Activated naive CD4-positive, alpha-beta T cell (primary cell): ENCODE results near the gene SEMA3B.
"Not testable (repeated sequence)": the region's sequence is repeated elsewhere in the genome, so short reads cannot be mapped to it uniquely, and the experiment has no call there.

ENCODE experiments used
- DNase-seq, 4 experiments: peaks; one replicate each; lab custom pipeline; 2025; lab: John Stamatoyannopoulos, UW

SEMA3B gene

DNA sequence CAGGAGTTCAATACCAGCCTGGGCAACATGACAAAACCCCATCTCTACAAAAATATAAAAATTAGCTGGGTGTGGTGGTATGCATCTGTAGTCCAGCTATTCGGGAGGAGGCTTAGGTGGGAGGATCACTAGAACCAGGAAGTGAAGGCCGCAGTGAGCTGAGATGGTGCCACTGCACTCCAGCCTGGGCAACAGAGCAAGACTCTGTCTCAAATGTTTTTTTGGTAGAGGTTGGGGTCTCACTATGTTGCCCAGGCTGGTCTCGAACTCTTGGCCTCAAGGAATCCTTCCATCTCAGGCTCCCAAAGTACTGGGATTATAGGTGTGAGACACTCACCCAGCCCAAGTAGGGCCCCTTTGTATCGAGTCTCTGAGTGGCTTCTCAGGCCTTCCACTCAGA is 25.1 kb downstream of the SEMA3B start:
- DNase-seq = no peak

DNA sequence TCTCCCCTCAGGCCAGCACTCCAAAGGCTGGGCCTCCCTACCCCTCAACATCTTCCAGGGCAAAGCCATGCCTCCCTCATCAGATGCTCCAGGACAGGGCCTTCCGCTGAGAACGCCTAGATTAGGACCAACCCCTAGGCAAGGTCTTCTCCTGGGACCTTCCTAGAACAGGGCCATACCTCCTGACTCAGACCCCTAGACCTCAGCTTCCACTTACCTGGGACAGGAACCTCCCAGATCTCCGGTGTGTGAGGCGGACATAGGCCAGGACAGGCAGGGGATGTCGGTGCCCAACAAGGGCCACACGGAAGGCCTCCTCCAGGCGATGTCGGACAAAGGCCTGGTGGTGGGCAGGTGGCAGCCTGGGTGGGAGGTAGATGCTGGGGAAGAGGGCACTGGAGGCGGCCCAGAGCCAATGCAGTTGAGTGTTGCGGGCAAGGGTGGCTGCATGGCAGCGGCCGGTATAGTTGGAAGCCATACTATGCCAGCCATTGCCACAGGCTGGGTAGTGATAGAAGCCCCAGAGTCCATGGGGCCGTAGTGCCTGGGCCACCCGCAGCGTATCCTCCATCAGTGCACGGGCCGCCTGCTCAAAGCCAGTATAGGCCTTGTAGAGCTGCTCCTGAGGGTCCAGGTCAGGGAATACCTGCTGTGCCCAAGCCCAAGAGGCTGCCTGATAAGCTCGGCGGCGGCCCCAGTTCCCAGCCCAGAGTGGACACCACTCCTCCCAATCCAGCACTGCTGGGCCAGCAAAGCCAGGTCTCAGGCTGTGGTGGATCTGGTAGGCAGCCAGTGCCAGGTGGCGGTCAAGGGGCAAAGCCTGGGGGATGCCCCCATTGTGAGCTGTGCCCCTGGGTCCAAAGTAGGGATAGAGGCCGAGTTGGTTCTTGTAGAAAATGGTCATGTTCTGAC is 25.8 kb downstream of the SEMA3B start:
- no peak for DNase-seq

DNA sequence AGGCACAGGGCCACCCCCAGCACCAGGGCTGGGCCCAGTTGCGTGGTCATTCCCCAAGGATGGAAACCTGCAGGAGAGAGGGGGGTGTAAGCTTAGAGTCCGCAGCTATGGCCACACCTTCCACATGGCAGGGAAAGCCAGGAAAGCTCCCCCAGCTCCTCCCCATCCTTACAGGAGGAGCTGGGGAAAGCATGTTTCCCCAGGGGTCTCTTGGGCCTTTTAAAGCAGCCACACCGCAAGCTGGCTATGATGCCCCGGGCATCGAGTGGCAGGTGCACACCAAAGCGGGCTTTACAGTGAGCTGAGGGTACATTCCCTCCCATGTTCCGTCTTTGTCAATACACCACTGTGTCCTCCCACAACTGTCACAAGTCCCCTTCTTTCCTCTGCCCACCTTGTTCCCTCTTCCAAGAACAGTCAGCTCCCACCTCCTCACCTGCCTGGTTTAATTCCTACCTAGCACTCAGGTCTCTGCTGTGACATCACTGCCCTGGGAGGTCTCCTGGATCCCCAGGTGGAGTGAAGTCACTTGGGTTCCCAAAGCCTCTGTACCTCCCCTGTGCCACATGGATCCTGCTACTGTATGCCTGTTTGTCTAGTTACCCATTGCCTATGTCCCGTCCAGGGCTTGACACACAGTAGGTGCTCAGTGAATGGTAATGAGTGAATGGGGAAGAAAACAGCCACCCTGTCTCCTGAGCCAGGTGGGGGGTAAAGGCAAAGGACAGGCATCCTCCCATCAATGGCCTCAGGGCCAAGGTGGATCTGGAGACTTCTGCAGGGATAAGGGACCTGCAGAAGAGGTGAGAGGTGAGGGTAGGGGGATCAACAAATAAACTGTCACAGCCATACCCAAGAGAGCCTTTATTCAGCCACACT is 26.8 kb downstream of the SEMA3B start:
- DNase-seq = no peak

DNA sequence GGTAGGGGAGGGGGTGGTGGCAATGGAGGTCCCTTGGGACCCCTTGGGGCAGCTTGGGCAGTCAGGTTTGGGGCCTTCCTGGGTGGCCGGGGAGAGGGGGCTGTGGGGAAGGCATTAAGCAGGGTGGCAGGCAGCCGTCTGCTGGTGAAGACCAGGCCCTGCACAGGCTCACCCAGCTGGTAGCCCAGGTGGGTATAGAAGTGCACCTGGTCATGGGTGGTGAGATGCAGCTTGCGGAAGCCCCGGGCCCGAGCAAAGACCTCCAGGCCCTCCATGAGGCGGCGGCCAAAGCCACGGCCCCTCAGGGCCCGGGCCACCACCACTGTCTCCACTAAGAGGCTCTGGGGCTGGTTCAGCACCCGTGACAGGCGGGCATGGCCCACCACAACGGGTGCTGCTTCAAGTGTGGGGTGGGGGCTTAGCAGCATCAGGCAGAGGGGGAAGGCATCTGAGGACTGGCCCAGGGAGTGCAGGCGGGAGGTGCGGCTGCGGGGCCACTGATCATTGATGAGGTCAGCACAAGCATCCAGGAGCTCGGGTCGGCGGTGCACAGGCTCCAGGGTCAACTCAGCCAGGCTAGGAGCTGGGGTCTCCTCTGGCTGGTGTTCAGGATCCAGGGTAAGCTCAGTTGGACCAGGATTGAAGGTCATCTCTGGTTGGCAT is 27.9 kb downstream of the SEMA3B start:
- DNase-seq = no peak

DNA sequence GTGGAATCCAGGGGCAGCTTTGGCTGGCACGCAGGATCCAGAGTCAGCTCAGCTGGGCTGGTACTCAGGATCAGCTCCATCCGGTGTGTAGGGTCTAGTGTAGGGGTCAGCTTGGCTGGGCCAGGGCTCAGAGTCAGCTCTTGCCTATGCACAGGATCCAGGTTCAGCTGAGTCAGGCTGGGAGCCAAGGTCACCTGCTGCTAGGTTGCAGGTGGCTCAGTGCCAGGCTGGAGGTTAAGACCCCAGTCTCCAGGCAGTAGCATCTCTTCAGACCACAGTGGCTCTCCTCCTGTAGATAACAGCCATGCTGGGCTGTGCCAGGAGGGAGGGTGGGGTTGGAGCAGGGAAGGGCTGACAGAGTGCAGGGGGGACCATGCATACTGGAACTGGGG is 28.4 kb downstream of the SEMA3B start:
- no peak for DNase-seq

DNA sequence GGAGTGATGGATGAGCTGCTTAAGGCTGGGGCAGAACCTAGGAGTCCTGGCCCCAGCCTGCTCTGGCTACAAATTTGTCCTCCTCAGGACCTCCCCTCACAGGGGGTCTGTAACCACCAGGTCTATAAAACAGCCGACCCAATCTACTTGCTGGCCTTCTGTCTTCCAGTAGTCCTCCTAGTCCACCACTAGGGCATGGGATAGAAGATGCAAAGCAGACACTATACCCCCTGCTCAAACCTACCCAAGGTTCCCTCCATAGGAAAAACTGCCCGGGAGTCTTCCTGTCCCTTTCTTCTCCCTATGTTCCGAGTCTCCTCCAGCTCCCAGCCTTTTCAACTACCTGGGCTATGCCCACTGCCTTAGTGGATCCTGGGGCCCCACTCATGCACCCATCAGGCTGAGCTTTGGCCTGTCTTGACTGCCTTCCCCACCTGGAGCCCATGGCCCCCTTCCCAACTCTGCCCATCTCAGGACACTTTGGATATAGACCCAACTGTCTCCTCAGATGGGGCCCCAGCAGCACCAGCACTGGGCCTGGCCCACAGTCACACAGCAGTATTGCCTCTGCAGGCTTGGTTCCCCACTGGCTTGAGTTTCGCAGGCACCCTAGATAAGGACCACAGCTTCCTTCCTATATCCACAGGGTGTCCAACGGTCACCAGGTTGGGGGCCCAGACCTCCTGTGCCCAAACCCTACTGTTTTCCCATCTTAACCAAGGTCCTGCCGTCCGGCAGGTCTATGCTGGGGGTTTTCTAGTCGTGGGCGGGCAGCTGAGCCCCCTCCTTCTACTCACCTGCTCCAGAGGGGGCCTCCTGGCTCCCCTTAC is 29.2 kb downstream of the SEMA3B start:
- no peak for DNase-seq

DNA sequence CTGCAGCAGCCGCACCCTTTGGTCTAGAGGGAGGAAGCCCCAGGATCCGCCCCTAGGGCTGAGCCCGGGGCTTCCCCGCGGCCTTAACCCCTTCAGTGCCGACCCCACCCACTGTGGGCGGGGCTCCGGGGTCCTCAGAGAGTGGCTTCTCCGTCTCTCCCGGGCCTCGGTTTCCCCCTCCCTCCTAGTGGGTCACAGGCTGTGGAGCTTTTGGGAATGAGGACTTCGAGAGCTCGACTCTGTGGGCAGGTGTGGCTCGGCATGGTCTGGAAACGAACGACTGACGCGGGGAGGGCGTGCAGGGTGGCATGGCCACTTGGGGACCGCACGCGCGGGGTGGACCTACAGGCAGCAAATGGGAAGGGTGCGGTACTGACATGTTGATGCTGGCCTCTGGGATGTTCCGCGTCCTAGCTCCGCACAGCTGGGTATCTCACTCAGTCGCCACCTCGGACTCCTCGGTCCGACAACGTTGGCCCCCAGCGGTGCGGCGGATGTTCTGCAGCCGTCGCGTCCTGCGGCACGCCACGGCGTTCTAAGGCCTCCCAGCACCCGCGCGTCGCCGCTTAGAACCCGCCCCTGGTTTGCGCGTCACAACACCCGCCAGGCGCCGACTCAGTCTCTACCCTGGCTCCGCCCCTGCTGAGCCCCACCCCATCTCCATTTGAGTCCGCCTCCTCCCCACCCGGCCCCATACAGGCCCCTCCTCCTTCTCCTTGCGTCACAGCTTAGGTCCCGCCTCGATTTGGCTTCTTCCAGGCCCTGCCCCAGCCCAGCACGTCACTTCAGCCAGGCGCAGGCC is 30.1 kb downstream of the SEMA3B start, which contains the start of the genes HYAL3 and NAA80:
Gene HYAL3, minus strand, starts transcription at position 570 of the 802 bp plus-strand sequence. CDS start 3,803 bp downstream, outside the sequence.
Gene NAA80, minus strand, starts transcription at position 570 of the 802 bp plus-strand sequence. CDS start 1,942 bp downstream, outside the sequence.
- peak; percentile 95 to 99 (median 96) for DNase-seq

DNA sequence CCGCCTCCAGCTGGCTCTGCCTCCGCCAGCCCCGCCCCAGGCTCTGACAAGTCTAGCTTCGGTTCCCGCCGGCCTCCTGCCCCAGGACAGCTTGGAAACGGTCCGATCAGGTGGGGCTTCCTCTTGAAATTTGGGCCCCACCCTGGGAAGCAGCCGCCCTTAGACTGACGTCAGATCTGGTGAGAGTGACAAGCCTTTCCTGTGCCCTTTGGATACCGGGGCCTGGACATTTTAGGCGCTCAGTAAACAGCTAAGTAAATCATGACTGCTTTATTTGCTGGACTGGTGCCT is 30.6 kb downstream of the SEMA3B start:
- no peak for DNase-seq

DNA sequence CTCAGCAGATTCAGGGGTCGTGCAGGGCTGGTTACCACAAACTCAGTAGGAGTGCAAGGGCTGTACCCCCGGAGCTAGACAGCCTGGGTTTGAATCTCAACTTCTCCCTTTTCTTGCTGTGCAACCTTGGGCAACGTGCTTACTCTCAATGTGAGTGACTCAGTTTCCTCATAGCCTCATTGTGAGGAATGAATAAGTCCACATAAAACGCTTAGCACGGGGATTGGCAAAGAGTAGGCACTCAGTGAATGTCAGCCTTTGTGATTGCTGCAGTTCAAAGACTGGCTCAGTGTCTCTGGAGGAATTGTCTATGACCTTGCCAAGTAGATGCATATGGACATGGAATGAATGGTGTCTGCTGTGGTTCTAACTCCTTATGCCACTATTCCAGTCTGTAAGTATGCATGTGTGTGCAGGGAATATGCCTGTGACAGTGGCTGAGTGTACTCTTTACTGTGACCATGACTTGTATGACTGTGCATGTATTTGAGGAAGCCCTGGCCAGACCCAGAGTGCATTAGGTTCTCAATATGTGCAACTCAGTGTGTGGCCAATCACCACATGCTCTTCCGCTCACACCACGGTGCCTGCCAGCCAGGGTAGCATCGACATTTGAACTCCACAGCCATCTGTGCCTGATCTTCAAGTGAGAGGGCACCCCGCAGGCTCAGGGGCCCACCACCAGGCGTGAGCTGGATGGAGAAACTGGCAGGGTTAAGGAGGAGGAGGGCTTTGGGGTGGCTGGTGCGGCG is 31.2 kb downstream of the SEMA3B start:
- DNase-seq = no peak

DNA sequence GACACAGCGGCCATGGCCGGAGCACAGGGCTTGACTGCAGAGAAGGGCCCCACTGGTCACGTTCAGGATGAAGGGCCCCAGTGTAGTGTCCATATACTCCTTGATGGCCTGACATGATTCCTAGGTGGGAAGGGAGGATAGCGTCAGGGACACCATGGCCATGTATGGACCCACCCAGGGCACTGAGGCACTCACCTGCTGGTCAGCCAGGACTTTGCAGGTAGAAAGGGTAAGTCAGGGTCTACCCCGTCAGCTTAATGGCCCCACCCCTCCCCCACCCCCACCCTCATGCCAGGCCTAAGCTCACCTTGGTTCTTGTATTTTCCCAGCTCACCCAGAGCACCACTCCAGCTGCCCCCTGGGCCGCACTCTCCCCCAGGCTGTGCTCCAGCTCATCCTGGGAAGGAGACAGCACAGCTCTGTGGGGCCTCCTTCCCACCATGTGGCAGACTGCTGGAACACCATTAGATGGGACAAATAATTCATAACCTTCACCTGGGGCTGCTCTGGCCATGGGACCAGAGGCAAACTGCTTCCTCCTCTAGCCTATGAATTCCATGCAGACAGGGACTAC is 31.8 kb downstream of the SEMA3B start:
- no peak for DNase-seq

DNA sequence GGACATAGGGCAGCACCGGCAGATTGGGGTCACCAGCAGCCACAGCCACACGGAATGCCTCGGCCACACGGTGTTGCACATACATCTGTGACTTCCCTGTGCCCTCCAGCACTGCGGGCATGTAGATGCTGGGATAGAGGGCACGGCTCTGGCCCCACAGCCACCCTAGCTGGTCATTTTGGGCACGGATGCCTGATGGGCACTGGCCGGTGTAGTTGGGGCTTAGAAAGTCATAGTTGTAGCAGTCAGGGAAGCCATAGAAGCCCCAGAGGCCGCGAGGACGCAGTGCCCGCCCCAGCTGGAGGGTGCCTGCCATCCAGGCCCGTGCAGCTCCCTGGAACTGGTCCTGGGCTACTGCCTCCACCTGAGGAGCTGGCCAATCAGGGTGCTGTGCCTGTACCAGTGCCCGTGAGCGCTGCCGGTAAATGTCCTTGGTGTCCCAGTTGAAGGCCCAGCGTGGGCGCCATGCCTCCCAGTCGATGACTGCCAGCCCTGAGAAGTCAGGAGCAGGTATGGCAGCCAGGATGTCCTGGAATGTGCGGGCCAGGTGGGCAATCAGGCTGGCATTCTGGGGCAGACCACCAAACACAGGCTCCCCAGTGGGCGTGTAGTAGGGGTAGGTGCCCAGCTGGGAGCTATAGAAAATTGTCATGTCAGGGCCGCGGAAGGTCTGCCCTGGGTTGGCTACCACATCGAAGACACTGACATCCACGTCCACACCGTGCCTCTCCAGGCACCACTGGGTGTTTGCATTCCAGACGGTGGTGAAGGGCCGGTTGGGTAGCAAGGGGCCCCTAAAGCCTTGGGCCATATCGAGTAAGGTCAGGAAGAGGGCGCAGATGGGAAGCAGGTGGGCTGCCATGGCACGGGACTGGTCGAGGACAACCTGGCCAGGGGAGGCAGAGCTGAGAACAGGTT is 33.4 kb downstream of the SEMA3B start:
- DNase-seq = no peak

DNA sequence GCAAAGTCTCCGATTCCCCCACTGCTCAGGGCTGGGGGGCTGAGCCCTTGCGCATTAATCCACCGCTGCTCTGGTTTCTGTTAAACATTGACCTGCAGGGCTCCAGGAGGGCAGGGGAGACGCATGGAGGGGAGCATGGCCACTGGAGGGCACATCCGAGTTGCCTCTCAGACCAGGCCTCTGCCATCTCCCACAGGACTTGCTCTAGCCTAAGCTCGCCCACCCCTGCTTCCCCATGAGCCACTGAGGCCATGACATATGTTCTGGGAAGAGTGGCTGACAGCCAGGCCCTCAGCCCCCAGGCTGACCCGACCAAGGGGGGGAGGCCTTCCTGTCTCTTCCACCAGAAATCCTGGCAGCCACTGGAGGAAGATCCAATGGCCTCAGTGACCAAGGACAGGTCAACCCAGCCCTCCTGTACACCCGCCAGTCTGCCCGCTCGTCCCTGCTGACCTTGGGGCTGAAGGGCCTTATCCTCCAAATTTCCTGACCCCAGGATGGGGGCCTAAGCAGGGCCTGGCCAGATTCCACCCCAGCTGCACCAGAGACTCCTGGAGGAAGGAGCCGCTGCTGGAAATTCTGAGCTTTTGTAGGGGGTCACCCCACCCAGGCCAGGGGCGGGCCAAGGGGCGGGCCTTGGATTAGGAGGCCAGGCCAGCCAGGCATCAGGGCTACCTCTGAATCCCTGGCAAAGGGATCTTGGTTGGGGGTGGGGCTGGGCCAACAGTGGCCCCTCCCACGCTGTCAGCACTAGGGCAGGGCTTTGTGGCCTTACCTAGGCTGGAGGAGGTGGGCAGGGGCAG is 34.3 kb downstream of the SEMA3B start, which contains the start of gene HYAL1:
Gene HYAL1, minus strand, starts transcription at position 562 of the 803 bp plus-strand sequence. CDS start 618 bp downstream, outside the sequence.
- DNase-seq = no peak

DNA sequence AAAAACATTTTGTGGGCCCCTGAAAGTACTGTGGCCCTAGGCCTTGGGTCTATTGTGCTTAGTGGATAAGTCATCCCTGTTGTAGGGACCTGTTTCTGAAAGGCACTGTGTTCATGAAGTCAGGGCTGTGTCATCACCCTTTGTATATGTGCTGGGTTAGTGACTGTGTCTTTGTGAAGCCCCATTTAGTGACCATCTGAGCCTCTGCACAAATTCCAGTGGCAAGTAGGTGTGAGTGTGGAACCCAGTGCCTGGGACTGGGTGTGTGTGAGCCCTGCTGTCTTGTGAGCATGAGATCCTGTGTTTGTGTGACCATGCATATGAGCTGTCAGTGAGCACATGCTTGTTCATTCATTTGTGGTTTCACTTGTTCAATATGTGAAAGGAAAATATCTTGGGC is 35.7 kb downstream of the SEMA3B start:
- DNase-seq = no peak

DNA sequence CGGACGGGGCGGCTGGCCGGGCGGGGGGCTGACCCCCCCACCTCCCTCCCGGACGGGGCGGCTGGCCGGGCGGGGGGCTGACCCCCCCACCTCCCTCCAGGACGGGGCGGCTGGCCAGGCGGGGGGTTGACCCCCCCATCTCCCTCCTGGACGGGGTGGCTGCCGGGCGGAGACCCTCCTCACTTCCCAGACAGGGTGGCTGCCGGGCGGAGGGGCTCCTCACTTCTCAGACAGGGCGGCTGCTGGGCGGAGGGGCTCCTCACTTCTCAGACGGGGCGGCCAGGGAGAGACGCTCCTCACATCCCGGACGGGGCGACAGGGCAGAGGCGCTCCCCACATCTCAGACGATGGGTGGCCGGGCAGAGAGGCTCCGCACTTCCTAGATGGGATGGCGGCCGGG is 43.1 kb downstream of the SEMA3B start:
- DNase-seq = not testable (repeated sequence)

DNA sequence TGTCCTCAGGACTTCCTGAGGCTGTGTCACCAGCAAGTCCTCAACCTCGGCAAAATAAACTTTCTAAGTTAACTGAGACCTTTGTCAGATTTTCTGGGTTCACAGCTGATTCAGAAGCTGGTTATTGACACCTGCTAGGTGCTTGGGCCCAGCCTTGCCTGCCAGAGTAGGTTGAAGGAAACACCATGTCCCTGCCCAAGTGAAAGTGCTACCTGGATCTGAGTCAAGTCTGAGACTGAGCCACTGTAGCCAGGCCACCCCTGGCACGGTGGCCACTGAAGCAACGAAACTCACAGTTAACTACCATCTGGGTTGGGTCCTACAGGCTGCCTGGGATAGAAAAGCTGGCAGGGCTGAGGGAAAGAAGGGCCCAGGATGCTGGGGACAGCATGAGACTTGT is 45.4 kb downstream of the SEMA3B start:
- no peak for DNase-seq

DNA sequence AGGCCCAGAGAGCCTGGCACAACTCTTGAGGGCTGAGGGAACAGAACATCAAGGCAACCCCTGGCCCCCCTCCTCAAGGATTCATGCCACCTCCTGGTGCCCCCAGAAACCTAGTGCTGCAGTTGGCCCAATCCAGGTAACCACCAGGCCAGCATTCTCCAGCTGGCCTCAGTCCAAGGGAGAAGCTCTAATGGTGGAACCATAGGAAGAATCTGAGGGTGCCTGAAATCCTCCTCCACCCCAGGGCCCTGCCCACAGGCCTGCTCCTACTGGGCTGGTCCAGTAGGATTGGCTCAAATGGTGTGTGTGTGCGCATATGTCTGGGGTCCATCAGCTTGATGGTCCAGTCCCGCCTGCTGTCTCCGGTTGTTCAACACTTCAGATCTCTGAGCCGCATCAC is 45.9 kb downstream of the SEMA3B start:
- DNase-seq = no peak

DNA sequence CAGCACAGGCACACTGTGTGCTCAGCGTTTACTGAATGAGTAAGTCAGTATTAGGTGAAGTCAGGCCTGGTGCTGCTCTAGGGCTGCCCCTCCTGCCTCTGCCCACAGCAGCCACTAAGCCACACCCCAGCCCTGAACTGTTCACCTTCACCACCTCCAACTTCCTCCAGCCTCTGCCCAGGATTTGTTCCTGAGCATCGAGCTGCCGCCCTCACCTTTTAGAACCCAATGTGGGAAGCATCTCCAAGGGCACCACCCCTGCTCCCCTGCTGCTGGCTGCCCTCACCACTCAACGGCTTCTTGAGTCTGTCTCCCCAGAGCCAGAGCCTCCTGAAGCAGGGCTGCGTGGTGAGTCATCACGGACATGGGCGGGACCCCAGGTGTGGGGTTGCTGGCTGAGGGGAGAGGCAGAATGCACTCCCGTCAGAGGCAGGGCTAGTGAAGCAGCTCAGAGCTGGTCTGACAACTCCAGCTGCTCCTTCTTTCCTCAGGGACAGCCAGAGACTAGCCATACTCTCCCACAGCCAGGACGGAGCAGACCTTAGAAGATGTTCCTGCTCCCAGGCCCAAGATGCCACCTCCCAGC is 47.8 kb downstream of the SEMA3B start:
- DNase-seq = peak in 1 of 4 experiments; percentile 14
